HCEC 1CT (cell line): ENCODE results near the gene ITPRIP.

Source experiments
- DNase-seq: peaks from one replicate; pipeline ENCODE4 v3.0.0-alpha.2; 2017

The ITPRIP gene

GRCh38 chr10:104324931-104325330 lies 13.3 kb downstream of the ITPRIP start:
- no peak for DNase-seq

GRCh38 chr10:104324221-104324686 lies 14.0 kb downstream of the ITPRIP start:
- DNase-seq = no peak

- DNase-seq = no peak
These were observed 14.5 kb downstream of the ITPRIP start for GRCh38 chr10:104323760-104324201.

GRCh38 chr10:104323085-104323484 lies 15.2 kb downstream of the ITPRIP start:
- DNase-seq = no peak

GRCh38 chr10:104322416-104322782 lies 15.9 kb downstream of the ITPRIP start:
- no peak for DNase-seq

GRCh38 chr10:104321725-104322415 lies 16.4 kb downstream of the ITPRIP start:
- no peak for DNase-seq

- no peak for DNase-seq
These were observed 17.0 kb downstream of the ITPRIP start for GRCh38 chr10:104321226-104321625.

- peak; percentile 79 for DNase-seq
These were observed 19.2 kb downstream of the ITPRIP start for GRCh38 chr10:104318810-104319741.

- no peak for DNase-seq
These were observed 19.9 kb downstream of the ITPRIP start for GRCh38 chr10:104318326-104318725.

- peak; percentile 58 for DNase-seq
These were observed 20.5 kb downstream of the ITPRIP start for GRCh38 chr10:104317726-104318299.

- peak; percentile 82 for DNase-seq
These were observed 21.0 kb downstream of the ITPRIP start for GRCh38 chr10:104317269-104317710.

GRCh38 chr10:104316321-104317099 lies 21.8 kb downstream of the ITPRIP start:
- no peak for DNase-seq

- no peak for DNase-seq
These were observed 22.8 kb downstream of the ITPRIP start for GRCh38 chr10:104315486-104315921.

GRCh38 chr10:104314591-104315485 lies 23.4 kb downstream of the ITPRIP start:
- DNase-seq = no peak

GRCh38 chr10:104311184-104311720 lies 27.0 kb downstream of the ITPRIP start:
- DNase-seq = no peak

GRCh38 chr10:104309980-104310978 lies 28.0 kb downstream of the ITPRIP start:
- DNase-seq = peak; percentile 86

GRCh38 chr10:104308439-104308903 lies 29.8 kb downstream of the ITPRIP start:
- DNase-seq = no peak

- no peak for DNase-seq
These were observed 30.5 kb downstream of the ITPRIP start for GRCh38 chr10:104307576-104308438.

GRCh38 chr10:104306897-104307296 lies 31.4 kb downstream of the ITPRIP start:
- DNase-seq = no peak
